WTC11 (cell line): Measurements from ENCODE around the gene ZMIZ2. TPM values are rescaled to one million over a fixed set of nuclear protein-coding genes. Genes with fewer than 3 reads are reported as not detected.
"Not testable (repeated sequence)": the region's sequence is repeated elsewhere in the genome, so short reads cannot be mapped to it uniquely, and the experiment has no call there.

Experiments
- ATAC-seq: fragments of 200-7000 bp; cut with Tn5 transposase; 2 replicates; pipeline ENCODE4 v1.10.0; 2021; ENCODE audit warnings: mild to moderate bottlenecking, moderate library complexity
- CTCF ChIA-PET: fragments of 300-600 bp; sonication (Branson Sonifier 250); formaldehyde crosslinking; loops from one replicate; lab custom pipeline; 2021; ENCODE audit warnings: antibody characterized with exemption; lab: Charles Lee
- POLR2A ChIA-PET: fragments of 350-600 bp; sonication (Branson Sonifier 250); formaldehyde crosslinking; loops from one replicate; lab custom pipeline; 2021; ENCODE audit warnings: antibody characterized with exemption; lab: Charles Lee
- DNase-seq: peaks from one replicate; pipeline ENCODE4 v3.0.0; 2021; ENCODE audit warnings: low spot score
- H3K27ac Mint-ChIP-seq: 2 replicates; pipeline ENCODE4 v1.8.0; 2021; ENCODE audit warnings: mixed read lengths
- H3K27me3 Mint-ChIP-seq: 2 replicates; pipeline ENCODE4 v1.8.0; 2021; ENCODE audit warnings: low read depth, mild to moderate bottlenecking, moderate library complexity, mixed read lengths
- H3K36me3 Mint-ChIP-seq: 2 replicates; pipeline ENCODE4 v1.8.0; 2021; ENCODE audit warnings: mixed read lengths
- H3K4me1 Mint-ChIP-seq: 2 replicates; pipeline ENCODE4 v1.8.0; 2022; ENCODE audit warnings: mixed read lengths
- H3K4me3 Mint-ChIP-seq: 2 replicates; pipeline ENCODE4 v1.8.0; 2021; ENCODE audit warnings: mild to moderate bottlenecking, moderate library complexity, mixed read lengths
- H3K9me3 Mint-ChIP-seq: 2 replicates; pipeline ENCODE4 v1.8.0; 2021; ENCODE audit warnings: mixed read lengths
- AFF4 ChIP-seq: sonication (generic); formaldehyde crosslinking; IDR thresholded peaks from 2 replicates; pipeline ENCODE4 v1.8.1; 2023; ENCODE audit warnings: mild to moderate bottlenecking, missing genetic modification reagents, borderline replicate concordance
- ATF1 ChIP-seq: sonication (generic); formaldehyde crosslinking; IDR thresholded peaks from 2 replicates; pipeline ENCODE4 v1.8.1; 2023; ENCODE audit warnings: mild to moderate bottlenecking, moderate library complexity, missing genetic modification reagents
- E2F1 ChIP-seq: sonication (generic); formaldehyde crosslinking; IDR thresholded peaks from 2 replicates; pipeline ENCODE4 v1.8.0; 2022; ENCODE audit warnings: mild to moderate bottlenecking, missing genetic modification reagents
- ELF4 ChIP-seq: sonication (generic); formaldehyde crosslinking; IDR thresholded peaks from 2 replicates; pipeline ENCODE4 v1.8.1; 2022; ENCODE audit warnings: low read depth, mild to moderate bottlenecking, moderate library complexity, missing genetic modification reagents
- ETV6 ChIP-seq: sonication (generic); formaldehyde crosslinking; IDR thresholded peaks from 2 replicates; pipeline ENCODE4 v1.8.1; 2022; ENCODE audit warnings: mild to moderate bottlenecking, missing genetic modification reagents
- IRF1 ChIP-seq: sonication (generic); formaldehyde crosslinking; IDR thresholded peaks from 2 replicates; pipeline ENCODE4 v1.8.0; 2023; ENCODE audit warnings: missing genetic modification reagents
- MYBL2 ChIP-seq: sonication (generic); formaldehyde crosslinking; IDR thresholded peaks from 2 replicates; pipeline ENCODE4 v1.8.1; 2023; ENCODE audit warnings: mild to moderate bottlenecking, moderate library complexity, missing genetic modification reagents
- NFE2L1 ChIP-seq: sonication (generic); formaldehyde crosslinking; IDR thresholded peaks from 2 replicates; pipeline ENCODE4 v1.8.1; 2023; ENCODE audit warnings: missing genetic modification reagents
- PRDM15 ChIP-seq: sonication (generic); formaldehyde crosslinking; IDR thresholded peaks from 2 replicates; pipeline ENCODE4 v1.8.0; 2022; ENCODE audit warnings: missing genetic modification reagents
- SMAD4 ChIP-seq: sonication (generic); formaldehyde crosslinking; IDR thresholded peaks from 2 replicates; pipeline ENCODE4 v1.8.0; 2022; ENCODE audit warnings: mild to moderate bottlenecking, missing genetic modification reagents
- SP1 ChIP-seq: sonication (generic); formaldehyde crosslinking; conservative IDR thresholded peaks from 2 replicates; pipeline ENCODE4 v1.8.1; 2022; ENCODE audit warnings: missing genetic modification reagents
- USF1 ChIP-seq: sonication (generic); formaldehyde crosslinking; IDR thresholded peaks from 2 replicates; pipeline ENCODE4 v1.8.0; 2022; ENCODE audit warnings: mild to moderate bottlenecking, missing genetic modification reagents
- ZNF138 ChIP-seq: sonication (generic); formaldehyde crosslinking; conservative IDR thresholded peaks from 2 replicates; pipeline ENCODE4 v1.8.1; 2022; ENCODE audit warnings: mild to moderate bottlenecking, moderate library complexity, missing genetic modification reagents
- ZNF423 ChIP-seq: fragments of 250-450 bp; sonication (Bioruptor Pico); IDR thresholded peaks from 2 replicates; pipeline ENCODE4 v2.1.2; 2022; ENCODE audit warnings: mild to moderate bottlenecking, moderate library complexity
- total RNA-seq: library from RNA; stranded (reverse); gene quantifications from 3 replicates; pipeline ENCODE4 v1.2.3, GENCODE V29; 2021

Gene ZMIZ2
- total RNA-seq, 1 experiment from 2014 or later: 102 TPM

GRCh38 chr7:44783407-44783806, 34.8 kb downstream of the ZMIZ2 start (continued):
- TF ChIP-seq PRDM15 (CRISPR knock-in tag) (no peak), ETV6 (CRISPR knock-in tag) (no peak), SMAD4 (no peak), MYBL2 (no peak), ATF1 (CRISPR knock-in tag) (no peak), AFF4 (CRISPR knock-in tag) (no peak), ELF4 (no peak), NFE2L1 (CRISPR knock-in tag) (no peak)

GRCh38 chr7:44784364-44784763, 35.7 kb downstream of the ZMIZ2 start:
- ATAC-seq: no peak
- ChIA-PET POLR2A (no interaction called here), CTCF (no interaction called here)
- H3K4me1 Mint-ChIP-seq: no peaks in the 10 kb centered on the region
- H3K36me3 Mint-ChIP-seq: no peaks in the 10 kb centered on the region; the same call in 1 of the 2 replicates
- no peak for TF ChIP-seq ZNF138 (CRISPR knock-in tag)
- no peak for TF ChIP-seq IRF1 (CRISPR knock-in tag)
- no peak for TF ChIP-seq E2F1 (CRISPR knock-in tag)
- TF ChIP-seq SP1 (CRISPR knock-in tag): no peak
- no peak overlapping the region for H3K4me3 Mint-ChIP-seq
- H3K27me3 Mint-ChIP-seq: peaks cover 9% of the 10 kb centered on the region
- peaks cover 13% of the 10 kb centered on the region for H3K9me3 Mint-ChIP-seq
- DNase-seq: no peak
- H3K27ac Mint-ChIP-seq: no peak overlapping the region

- H3K4me1 Mint-ChIP-seq, H3K4me3 Mint-ChIP-seq, DNase-seq, H3K27ac Mint-ChIP-seq, CTCF ChIA-PET, POLR2A ChIA-PET, H3K27me3 Mint-ChIP-seq, H3K36me3 Mint-ChIP-seq, ATAC-seq: not testable (repeated sequence)
- H3K9me3 Mint-ChIP-seq: peaks cover 13% of the 10 kb centered on the region
Observed at GRCh38 chr7:44785218-44785617, 36.6 kb downstream of the ZMIZ2 start.

GRCh38 chr7:44787041-44787440, 38.4 kb downstream of the ZMIZ2 start:
- no peak overlapping the region for H3K27ac Mint-ChIP-seq
- ATAC-seq (no peak), DNase-seq (no peak)
- TF ChIP-seq USF1 (no peak), ZNF423 (CRISPR knock-in tag) (peak; percentile 37; the same call in 1 of the 2 replicates)
- H3K9me3 Mint-ChIP-seq: peaks cover 13% of the 10 kb centered on the region
- H3K27me3 Mint-ChIP-seq: peaks cover 9% of the 10 kb centered on the region
- ChIA-PET POLR2A (no interaction called here), CTCF (no interaction called here)
- no peaks in the 10 kb centered on the region; the same call in 1 of the 2 replicates for H3K36me3 Mint-ChIP-seq
- H3K4me3 Mint-ChIP-seq: no peak overlapping the region
- no peaks in the 10 kb centered on the region for H3K4me1 Mint-ChIP-seq
